ENCODE data around the gene CUL9. TPM values are rescaled to one million over a fixed set of nuclear protein-coding genes. Genes with fewer than 3 reads are reported as not detected.

CUL9 gene
- total and polyA plus RNA-seq, 2 experiments from 2014 or later: 2.6 to 11.3 TPM

DNA sequence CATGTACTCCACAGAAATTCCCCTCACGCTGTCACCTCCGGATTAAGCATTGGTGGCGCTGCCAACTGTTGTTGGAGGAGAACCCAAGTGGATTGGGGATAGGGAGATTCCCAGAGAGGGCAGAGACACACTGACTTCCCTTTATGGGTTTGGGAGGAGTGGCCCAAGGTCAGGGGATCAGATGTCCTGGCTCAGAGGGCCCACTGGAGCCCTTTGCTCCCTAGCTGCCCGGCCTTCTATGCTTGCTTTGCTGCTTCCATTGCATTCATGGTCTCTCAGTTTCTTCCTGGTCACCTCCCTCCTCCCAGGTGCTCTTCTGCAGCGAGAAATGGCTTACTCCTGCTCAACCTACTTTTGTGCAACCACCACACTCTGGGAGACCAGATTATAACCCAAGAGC is 14.3 kb downstream of the CUL9 start:
- Histone ChIP-seq H3K27me3 (ENCODE audit: insufficient read depth) (no peaks in the 10 kb centered on the region), H3K4me2 (no peak overlapping the region), H3K36me3 (ENCODE audit: insufficient read depth) (no peaks in the 10 kb centered on the region)

More for the DNA sequence above, 14.3 kb downstream of the CUL9 start:
- Mint-ChIP-seq H3K9me3 (no peaks in the 10 kb centered on the region), H3K27ac (no peak overlapping the region), H3K27me3 (ENCODE audit: insufficient read depth, low read depth, poor library complexity) (peaks cover 13% of the 10 kb centered on the region), H3K4me1 (peaks cover 3% of the 10 kb centered on the region; the same call in 1 of the 3 replicates), H3K36me3 (ENCODE audit: low read depth) (no peaks in the 10 kb centered on the region; the same call in 1 of the 3 replicates), H3K4me3 (no peak overlapping the region)
- ATAC-seq: peak; percentile 49; the same call in 2 of the 3 replicates
- H4K20me1 ChIP-seq (replicated peaks; ENCODE audit: insufficient read depth): no peaks in the 10 kb centered on the region
- no peaks in the 10 kb centered on the region for H3K79me2 ChIP-seq (replicated peaks; ENCODE audit: insufficient read depth)
- no peak overlapping the region for H3K4me3 ChIP-seq
- no peak for DNase-seq (ENCODE audit: low spot score)
- H3K4me1 ChIP-seq (ENCODE audit: insufficient read depth): no peaks in the 10 kb centered on the region
- H3F3A ChIP-seq (replicated peaks; ENCODE audit: low read depth): no peaks in the 10 kb centered on the region
- H3K9me2 ChIP-seq (ENCODE audit: insufficient read depth): no peaks in the 10 kb centered on the region
- H3K27ac ChIP-seq (ENCODE audit: low read depth): no peak overlapping the region
- no peak for TF ChIP-seq EZH2phosphoT487 (IDR thresholded peaks at IDR 0.05; ENCODE audit: unreplicated experiment)
- no peak for TF ChIP-seq EZH2 (IDR thresholded peaks at IDR 0.05; ENCODE audit: low read depth, unreplicated experiment)
- no peak for TF ChIP-seq STAT1 (IDR thresholded peaks at IDR 0.05; ENCODE audit: unreplicated experiment)
- TF ChIP-seq, protein P1, sequence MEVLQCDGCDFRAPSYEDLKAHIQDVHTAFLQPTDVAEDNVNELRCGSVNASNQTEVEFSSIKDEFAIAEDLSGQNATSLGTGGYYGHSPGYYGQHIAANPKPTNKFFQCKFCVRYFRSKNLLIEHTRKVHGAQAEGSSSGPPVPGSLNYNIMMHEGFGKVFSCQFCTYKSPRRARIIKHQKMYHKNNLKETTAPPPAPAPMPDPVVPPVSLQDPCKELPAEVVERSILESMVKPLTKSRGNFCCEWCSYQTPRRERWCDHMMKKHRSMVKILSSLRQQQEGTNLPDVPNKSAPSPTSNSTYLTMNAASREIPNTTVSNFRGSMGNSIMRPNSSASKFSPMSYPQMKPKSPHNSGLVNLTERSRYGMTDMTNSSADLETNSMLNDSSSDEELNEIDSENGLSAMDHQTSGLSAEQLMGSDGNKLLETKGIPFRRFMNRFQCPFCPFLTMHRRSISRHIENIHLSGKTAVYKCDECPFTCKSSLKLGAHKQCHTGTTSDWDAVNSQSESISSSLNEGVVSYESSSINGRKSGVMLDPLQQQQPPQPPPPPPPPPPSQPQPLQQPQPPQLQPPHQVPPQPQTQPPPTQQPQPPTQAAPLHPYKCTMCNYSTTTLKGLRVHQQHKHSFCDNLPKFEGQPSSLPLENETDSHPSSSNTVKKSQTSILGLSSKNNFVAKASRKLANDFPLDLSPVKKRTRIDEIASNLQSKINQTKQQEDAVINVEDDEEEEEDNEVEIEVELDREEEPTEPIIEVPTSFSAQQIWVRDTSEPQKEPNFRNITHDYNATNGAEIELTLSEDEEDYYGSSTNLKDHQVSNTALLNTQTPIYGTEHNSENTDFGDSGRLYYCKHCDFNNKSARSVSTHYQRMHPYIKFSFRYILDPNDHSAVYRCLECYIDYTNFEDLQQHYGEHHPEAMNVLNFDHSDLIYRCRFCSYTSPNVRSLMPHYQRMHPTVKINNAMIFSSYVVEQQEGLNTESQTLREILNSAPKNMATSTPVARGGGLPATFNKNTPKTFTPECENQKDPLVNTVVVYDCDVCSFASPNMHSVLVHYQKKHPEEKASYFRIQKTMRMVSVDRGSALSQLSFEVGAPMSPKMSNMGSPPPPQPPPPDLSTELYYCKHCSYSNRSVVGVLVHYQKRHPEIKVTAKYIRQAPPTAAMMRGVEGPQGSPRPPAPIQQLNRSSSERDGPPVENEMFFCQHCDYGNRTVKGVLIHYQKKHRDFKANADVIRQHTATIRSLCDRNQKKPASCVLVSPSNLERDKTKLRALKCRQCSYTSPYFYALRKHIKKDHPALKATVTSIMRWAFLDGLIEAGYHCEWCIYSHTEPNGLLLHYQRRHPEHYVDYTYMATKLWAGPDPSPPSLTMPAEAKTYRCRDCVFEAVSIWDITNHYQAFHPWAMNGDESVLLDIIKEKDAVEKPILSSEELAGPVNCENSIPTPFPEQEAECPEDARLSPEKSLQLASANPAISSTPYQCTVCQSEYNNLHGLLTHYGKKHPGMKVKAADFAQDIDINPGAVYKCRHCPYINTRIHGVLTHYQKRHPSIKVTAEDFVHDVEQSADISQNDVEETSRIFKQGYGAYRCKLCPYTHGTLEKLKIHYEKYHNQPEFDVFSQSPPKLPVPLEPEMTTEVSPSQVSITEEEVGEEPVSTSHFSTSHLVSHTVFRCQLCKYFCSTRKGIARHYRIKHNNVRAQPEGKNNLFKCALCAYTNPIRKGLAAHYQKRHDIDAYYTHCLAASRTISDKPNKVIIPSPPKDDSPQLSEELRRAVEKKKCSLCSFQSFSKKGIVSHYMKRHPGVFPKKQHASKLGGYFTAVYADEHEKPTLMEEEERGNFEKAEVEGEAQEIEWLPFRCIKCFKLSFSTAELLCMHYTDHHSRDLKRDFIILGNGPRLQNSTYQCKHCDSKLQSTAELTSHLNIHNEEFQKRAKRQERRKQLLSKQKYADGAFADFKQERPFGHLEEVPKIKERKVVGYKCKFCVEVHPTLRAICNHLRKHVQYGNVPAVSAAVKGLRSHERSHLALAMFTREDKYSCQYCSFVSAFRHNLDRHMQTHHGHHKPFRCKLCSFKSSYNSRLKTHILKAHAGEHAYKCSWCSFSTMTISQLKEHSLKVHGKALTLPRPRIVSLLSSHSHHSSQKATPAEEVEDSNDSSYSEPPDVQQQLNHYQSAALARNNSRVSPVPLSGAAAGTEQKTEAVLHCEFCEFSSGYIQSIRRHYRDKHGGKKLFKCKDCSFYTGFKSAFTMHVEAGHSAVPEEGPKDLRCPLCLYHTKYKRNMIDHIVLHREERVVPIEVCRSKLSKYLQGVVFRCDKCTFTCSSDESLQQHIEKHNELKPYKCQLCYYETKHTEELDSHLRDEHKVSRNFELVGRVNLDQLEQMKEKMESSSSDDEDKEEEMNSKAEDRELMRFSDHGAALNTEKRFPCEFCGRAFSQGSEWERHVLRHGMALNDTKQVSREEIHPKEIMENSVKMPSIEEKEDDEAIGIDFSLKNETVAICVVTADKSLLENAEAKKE (CRISPR knock-in tag; IDR thresholded peaks at IDR 0.05): no peak
- TF ChIP-seq POLR2AphosphoS5 (IDR thresholded peaks at IDR 0.05; ENCODE audit: low read depth): no peak
- no peak for TF ChIP-seq ZNF114 (CRISPR knock-in tag; IDR thresholded peaks at IDR 0.05)
- no peak overlapping the region for H2AFZ ChIP-seq
